Measurements from ENCODE around the gene NDUFAF8. TPM values are rescaled to one million over a fixed set of nuclear protein-coding genes. Genes with fewer than 3 reads are reported as not detected.

NDUFAF8 gene
- total and polyA plus RNA-seq, 10 of the 15 experiments (the other 5 are each of a cell fraction or from before 2014, with no cell fraction given), result 22.0 to 307 (median 106) TPM

GRCh38 chr17:81244358-81245023 lies 5.4 kb downstream of the NDUFAF8 start (continued):
- TF ChIP-seq PAX5 (IDR thresholded peaks at IDR 0.05; ENCODE audit: borderline replicate concordance, low read depth, low read length) (0 out of 2 replicates have a peak, but pooled peaks have one; percentile 57), IKZF1 (conservative IDR thresholded peaks at IDR 0.05) (no peak), ZBTB4 (CRISPR knock-in tag; IDR thresholded peaks at IDR 0.05) (no peak), WRNIP1 (IDR thresholded peaks at IDR 0.05; ENCODE audit: borderline replicate concordance, low read depth, low read length) (no peak), BACH1 (IDR thresholded peaks at IDR 0.05; ENCODE audit: borderline replicate concordance) (no peak), ZBTB11 (CRISPR knock-in tag; IDR thresholded peaks at IDR 0.05) (no peak), NRF1 (conservative IDR thresholded peaks at IDR 0.05; ENCODE audit: low read depth, low read length) (no peak), FOS (IDR thresholded peaks at IDR 0.05; ENCODE audit: borderline replicate concordance, extremely low read depth, insufficient read length) (no peak), CHD1 (IDR thresholded peaks at IDR 0.05; ENCODE audit: low read depth, low read length) (no peak)

All from GM12878 (cell line).